HG03139 (cell line): ENCODE data around the gene TEAD1.
"Not testable (repeated sequence)": the region's sequence is repeated elsewhere in the genome, so short reads cannot be mapped to it uniquely, and the experiment has no call there.

Source experiments
- ATAC-seq: cut with Tn5 transposase; IDR thresholded peaks from one replicate; pipeline ENCODE4 v1.9.1; 2021; ENCODE audit not compliant: unreplicated experiment

TEAD1 gene

GRCh38 chr11:12856338-12856737, 182.1 kb downstream of the TEAD1 start:
- ATAC-seq, result no peak

DNA sequence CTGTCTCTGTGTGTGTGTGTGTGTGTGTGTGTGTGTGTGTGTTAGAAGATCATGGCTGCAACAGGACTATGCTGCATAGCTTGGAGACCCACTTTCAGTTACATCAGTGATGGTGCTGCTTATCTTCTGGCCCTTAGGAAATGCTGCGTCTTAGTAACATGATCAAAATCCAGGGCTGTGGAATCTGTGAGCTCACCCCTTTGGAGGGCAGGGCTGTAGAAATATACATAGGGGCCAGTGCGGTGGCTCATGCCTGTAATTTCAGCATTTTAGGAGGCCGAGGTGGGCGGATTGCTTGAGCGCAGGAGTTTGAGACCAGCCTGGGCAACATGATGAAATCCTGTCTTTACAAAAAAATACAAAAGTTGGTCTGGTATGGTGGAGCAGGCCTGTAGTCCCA, 183.4 kb downstream of the TEAD1 start:
- ATAC-seq, result no peak

- ATAC-seq, result no peak
Measured at GRCh38 chr11:12859872-12860657, 185.8 kb downstream of the TEAD1 start.

DNA sequence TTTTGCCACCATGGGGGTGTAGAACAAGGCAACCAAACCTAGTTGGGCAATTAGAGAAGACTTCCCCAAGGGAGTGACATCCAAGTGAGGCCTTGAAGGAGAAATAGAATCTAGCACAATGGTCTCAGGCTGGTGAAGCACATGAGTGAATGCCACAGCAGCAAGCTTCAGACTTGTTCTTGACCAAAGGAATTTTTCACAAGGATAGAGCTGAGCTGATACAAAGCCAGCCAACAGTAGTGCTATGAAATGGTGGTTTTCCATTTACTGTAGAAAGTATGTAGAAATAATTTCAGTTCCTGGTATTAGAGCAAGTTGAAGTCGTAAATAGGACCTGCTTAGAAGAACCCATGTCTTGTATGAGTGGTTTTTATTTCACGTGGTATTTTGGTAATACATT, 186.6 kb downstream of the TEAD1 start:
- no peak for ATAC-seq

DNA sequence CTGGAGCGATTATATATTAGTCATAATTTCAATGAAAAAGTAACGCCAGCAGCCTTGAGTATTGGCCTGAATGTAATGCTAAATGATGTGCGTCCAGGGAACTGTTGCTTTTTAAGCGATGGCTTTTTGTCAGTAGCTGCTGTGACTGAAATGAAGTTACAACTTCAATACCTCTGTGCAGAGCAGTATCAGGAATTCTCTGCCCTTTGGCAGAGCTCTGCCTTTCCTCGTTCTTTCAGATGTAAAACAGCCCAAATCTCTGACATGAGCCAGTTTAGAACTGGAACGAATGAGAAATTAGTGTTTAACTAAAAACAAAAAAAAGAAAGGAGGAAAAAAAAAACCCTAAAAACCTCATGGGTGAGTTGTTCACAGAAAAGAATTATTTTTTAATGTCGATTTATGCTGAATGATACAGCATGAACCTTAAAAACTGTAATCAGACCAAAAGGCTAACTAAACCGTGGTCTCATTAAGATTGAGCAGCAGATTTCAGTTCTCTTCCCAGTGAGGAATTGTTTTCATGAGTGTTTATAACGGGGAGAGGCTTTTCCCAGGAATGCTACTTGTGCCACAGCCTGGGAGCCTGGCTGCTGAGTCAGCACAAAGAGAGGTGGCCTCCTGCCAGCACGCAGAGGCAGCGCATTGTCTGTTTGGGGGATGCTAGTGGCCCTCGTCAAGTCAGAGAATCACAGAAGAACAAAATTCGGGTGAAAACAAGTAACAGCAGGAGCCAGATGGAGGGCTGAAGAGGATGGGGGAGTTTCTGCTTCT, 188.7 kb downstream of the TEAD1 start:
- no peak for ATAC-seq

- ATAC-seq, result no peak
Measured at GRCh38 chr11:12863605-12864121, 189.4 kb downstream of the TEAD1 start.

DNA sequence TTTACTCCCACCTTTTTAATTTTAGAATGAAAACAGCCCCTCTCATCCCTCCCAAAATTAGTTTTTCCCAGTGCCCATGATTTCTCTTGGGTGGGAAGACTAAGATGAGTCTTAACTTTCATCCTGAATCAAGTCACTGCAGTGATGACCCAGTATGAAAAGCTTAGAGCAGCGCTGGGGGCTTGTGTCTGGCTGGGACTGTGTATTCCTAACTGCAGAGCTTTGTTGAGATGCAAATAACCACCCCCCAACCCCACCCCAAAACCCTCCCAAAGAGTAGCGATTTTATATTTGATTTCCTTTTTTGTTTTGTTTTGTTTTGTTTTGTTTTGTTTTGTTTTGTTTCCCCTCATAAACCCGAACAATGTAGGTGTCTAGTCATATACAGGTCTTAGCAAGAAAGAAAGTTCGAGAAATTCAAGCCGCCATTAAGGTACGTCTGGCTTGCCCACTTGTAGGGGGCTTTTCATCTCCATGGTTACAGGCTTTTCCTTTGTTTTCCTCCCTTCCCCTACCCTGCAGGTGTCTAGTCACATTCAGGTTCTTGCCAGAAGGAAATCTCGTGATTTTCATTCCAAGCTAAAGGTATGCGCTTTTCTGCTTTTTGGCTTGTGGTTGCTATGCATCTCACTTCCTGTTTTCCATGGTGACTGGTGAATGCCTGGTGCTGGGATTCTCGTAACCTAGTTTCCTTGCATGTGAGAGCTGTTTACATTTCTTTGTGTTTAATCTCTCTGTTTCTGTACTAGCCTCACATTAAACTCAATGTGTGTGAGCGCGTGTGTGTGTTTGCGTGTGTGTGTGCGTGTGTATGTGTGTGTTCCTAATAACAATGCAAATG, 190.3 kb downstream of the TEAD1 start:
- ATAC-seq, result no peak

DNA sequence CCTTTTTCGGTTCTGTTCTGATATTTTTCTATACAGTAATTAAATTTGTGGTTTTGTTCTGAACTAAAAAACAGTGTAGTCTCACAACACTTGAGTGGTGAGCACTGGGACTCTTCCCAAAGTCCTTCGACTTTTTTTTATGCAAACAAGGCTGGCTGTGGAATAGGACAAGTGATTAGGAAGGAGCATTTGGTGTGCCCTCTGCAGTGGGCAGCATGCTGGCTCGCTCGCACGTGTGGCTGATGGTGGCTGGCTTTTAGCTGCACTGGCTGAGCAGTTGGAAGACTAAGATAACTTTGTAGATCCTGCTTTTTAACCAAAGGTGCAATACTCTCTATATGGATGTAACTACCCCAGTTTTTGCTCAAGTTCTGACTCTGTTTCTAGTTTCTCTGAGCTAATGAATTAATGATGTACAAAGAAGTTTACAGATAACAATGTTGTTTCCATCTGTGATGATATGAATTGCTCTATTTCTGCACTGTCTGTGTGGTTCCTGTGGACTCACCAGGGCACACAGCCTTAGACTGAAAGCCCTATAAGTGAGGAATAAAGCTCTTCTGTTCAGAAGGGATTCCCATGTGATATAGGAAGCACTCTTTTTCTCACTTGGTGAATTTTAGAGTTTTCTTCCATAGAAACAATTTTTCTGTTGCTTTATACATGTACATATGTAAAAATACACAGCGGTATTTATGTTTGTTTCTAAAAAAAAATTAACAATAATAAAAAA, 191.8 kb downstream of the TEAD1 start:
- ATAC-seq, result no peak

DNA sequence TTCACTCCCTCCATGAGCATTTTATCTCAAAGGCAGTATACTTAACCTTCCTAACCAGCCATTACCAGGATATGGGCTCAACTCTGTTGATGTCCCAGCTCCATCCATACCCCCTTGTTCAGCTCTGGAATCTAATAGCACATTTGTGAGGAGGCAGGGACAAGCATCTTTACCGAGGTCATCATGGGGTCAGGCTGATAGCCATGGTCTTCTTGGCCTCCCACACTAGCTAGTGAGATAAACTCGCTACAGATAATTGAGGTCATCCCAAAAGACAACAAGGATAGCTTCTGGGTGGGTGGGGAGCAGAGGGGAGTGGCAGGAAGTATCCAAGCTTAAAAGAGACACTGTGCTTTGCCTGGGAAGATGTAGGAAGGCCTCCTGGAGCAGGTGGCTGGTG, 193.3 kb downstream of the TEAD1 start:
- no peak for ATAC-seq

DNA sequence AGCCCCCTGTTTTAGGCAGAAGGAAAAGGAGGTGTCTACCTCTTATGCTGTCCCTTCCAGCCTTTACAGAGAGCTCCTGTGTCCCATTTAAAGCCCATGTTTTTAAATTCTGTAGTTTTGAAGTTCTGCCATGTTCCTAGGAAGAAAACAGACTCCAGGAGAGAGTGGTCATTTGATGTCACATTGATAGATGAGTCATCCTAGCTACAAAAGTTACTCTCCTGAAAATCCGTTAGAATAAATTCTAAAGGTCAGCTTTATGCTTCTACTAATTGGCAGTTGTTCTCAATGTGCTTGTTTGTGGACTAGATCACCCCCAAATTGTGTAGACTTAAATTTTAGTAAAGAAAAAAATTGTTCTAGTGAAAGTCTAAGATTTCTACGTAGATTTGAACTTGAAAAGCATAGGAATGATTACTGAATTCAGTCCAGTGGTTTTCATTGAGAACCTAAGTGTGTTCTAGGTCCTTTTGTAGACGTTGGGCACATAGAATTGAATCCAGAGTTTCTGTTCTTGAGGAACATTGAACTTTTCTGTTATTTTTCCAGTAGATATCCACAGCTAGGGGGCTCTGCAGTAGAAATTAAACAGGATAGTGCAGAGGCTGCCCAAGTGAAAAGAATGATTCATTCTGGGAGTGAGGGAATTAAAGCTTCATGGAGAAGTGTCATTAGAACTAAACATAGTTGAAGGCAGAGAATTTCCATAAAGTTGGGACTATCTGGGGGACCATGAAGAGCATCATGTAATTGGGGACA, 194.3 kb downstream of the TEAD1 start:
- no peak for ATAC-seq

DNA sequence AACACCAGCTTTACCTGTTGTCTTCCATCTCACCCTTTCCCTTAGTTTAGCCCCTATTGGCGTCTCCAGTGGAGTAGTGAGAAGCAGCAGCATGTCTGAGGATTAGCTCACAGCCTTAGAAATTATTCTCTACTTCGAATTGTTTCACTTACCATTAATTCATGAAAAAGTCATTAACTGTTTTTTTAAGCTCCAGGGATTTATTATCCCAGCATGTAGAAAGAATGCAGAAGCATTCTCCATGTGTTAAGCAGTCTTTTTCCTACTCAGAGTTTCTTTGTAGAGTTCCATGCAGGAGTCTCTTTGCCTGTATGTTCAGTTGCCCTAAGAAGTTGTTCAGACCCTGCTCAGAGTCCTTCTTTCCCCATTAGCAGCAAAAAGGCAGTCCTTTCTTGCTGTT, 197.0 kb downstream of the TEAD1 start:
- ATAC-seq, result no peak

DNA sequence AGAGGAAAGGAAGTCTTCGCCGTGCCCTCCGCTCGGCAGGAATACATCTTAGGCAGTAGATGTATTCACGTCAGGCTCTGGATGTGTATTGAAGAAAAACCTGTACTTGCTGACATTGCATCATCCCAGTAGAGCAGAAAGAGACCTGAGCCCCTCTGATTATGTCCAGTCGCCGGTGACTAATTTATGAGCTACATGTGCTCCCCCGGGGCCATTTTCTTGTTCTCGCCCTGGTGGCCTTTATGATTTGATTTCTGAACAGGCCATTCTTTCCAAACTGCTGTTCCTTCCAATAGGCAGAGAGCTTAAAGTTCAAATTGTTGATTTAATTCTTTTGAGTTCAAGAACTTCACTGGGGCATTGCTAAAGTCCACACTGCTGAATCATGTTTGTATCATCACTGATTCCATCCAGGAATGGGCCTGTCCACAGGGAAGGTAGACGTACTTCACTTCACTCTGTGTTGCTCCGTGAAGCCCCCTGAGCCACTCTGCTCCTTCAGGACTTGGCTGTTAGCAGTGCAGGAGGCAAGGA, 197.6 kb downstream of the TEAD1 start:
- no peak for ATAC-seq

- no peak for ATAC-seq
Measured at GRCh38 chr11:12876340-12876739, 202.1 kb downstream of the TEAD1 start.

- no peak for ATAC-seq
Measured at GRCh38 chr11:12876988-12877387, 202.8 kb downstream of the TEAD1 start.

GRCh38 chr11:12877508-12877907, 203.3 kb downstream of the TEAD1 start:
- not testable (repeated sequence) for ATAC-seq

DNA sequence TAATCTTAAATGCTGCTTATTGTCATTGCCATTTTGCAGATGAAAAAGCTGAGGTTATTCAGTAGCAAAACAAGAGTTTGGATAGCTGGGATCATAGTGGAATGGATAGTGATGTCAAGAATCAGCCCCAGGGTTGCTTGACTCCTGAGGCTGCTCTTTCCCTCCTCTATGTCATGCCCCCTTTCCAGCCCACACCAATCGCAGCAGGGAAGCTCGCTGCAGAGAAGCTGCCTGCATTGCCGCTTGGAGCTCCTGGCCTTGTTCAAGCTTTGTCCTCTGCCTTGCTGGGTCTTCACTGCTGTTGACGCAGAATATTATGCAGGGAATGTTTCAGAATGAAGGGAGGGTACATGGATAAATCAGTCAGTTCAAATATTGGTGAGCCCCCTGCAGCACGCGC, 206.1 kb downstream of the TEAD1 start:
- no peak for ATAC-seq

- no peak for ATAC-seq
Measured at GRCh38 chr11:12882670-12883069, 208.4 kb downstream of the TEAD1 start.

DNA sequence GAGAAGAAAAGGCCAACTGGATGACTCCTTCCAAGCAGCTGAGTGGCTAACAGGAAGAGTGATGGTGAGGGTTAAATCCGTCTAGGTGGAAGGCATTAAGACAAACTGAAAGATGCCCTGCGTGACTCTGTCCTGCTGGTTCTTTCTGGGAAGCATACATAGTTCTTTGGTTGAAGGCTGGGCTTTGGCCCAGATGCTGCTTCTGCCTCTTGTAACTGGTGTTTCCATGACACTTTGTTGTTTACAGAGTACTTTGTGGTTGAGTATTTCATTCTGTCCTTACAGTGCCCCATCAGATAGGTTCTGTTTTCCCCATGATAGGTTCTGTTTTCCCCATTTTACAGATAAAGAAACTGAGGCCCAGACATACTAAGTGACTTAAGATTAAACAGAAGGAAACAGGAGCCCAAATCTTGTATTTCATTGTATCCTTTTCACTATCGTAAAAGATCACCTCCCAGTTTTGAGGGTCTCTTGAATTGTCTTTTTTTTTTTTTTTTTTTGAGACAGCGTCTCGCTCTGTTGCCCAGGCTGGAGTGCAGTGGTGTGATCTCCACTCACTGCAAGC, 210.6 kb downstream of the TEAD1 start:
- no peak for ATAC-seq

- no peak for ATAC-seq
Measured at GRCh38 chr11:12885717-12886239, 211.6 kb downstream of the TEAD1 start.
